ENCODE results near the gene TBC1D16. TPM values are rescaled to one million over a fixed set of nuclear protein-coding genes. Genes with fewer than 3 reads are reported as not detected.

Gene TBC1D16
- total and polyA plus RNA-seq, 10 of the 15 experiments (the other 5 are each of a cell fraction or from before 2014, with no cell fraction given) = 0.01 to 0.13 (median 0.06) TPM; not detected in 3

- TF ChIP-seq ASH2L (IDR thresholded peaks at IDR 0.05; ENCODE audit: borderline replicate concordance, low read depth) (no peak), NBN (IDR thresholded peaks at IDR 0.05) (no peak), SMAD5 (IDR thresholded peaks at IDR 0.05; ENCODE audit: low read depth) (no peak), SIX5 (IDR thresholded peaks at IDR 0.05; ENCODE audit: low read depth, low read length, severe bottlenecking) (no peak), NR2C2 (IDR thresholded peaks at IDR 0.05; ENCODE audit: borderline replicate concordance, control insufficient read depth, insufficient read length, low read depth) (no peak), POU2F2 (IDR thresholded peaks at IDR 0.05; ENCODE audit: borderline replicate concordance, low read depth, low read length) (no peak), SKIL (IDR thresholded peaks at IDR 0.05; ENCODE audit: low read depth, poor library complexity, severe bottlenecking) (no peak)
Measured at GRCh38 chr17:79996291-79996690, 39.4 kb downstream of the TBC1D16 start (continued).

- 0 out of 2 replicates have a peak, but pooled peaks cover 4% of the 10 kb centered on the region for H3K4me1 ChIP-seq (ENCODE audit: control insufficient read depth, insufficient read depth, low read length)
- BruUV-seq (replicated peaks) = no TSS peak
- CTCF ChIA-PET = interaction anchor here (1.3 kb wide), 1 partner anchor 58 kb away, joined by 5 read pairs; no protein-coding TSS in a partner anchor
Measured at GRCh38 chr17:79995696-79996095, 40.0 kb downstream of the TBC1D16 start.

More at GRCh38 chr17:79995696-79996095, 40.0 kb downstream of the TBC1D16 start:
- Histone ChIP-seq H3K9me3 (replicated peaks; ENCODE audit: control insufficient read depth, insufficient read depth, low read length) (no peaks in the 10 kb centered on the region), H3K4me3 (no peak overlapping the region), H3K9ac (ENCODE audit: control insufficient read depth, insufficient read depth, low read length) (no peak overlapping the region), H3K27me3 (replicated peaks in 1 of 2; ENCODE audit: control insufficient read depth in 2 of 2, insufficient read depth in 2 of 2, low read length in 1 of 2) (no peaks in the 10 kb centered on the region; a peak in 1 of 4 replicates), H4K20me1 (ENCODE audit: control insufficient read depth, insufficient read depth) (no peaks in the 10 kb centered on the region), H3K36me3 (ENCODE audit: control insufficient read depth in 2 of 2, insufficient read depth in 2 of 2, low read length in 1 of 2) (no peaks in the 10 kb centered on the region), H3K79me2 (ENCODE audit: control insufficient read depth, insufficient read depth, low read length) (no peaks in the 10 kb centered on the region), H3K4me2 (ENCODE audit: control insufficient read depth, insufficient read depth) (no peak overlapping the region), H2AFZ (ENCODE audit: control insufficient read depth, low read depth, low read length) (no peak overlapping the region), H3K27ac (ENCODE audit: control insufficient read depth, insufficient read depth) (no peak overlapping the region)
- TF ChIP-seq CBX3 (IDR thresholded peaks at IDR 0.05; ENCODE audit: borderline replicate concordance, low read depth) = no peak
- no peak for TF ChIP-seq ATF7 (IDR thresholded peaks at IDR 0.05; ENCODE audit: low read depth)
- RAD21 ChIA-PET (ENCODE audit: unreplicated experiment) = no interaction called here
- SMC1A ChIA-PET (ENCODE audit: uncharacterized antibody, unreplicated experiment) = interaction anchor here (0.8 kb wide), 1 partner anchor 251 kb away, joined by 3 read pairs; no protein-coding TSS in a partner anchor
- FAIRE-seq (no peak), DNase-seq (ENCODE audit: low read depth, low spot score) (no peak), ATAC-seq (no peak)
- POLR2A ChIA-PET = no interaction called here
- 95% methylated on average over 4 of the region's 8 CpGs for WGBS (ENCODE audit: insufficient coverage, insufficient replicate concordance, low lambda C conversion rate, missing lambda C conversion rate)
- intact Hi-C loops (cut with micrococcal nuclease; ENCODE audit: unreplicated experiment) (no loop called here), in situ Hi-C loops (cut with MboI) (no loop called here)

Measured in GM12878 (cell line).